ENCODE measurements around the gene ANKZF1. TPM values are rescaled to one million over a fixed set of nuclear protein-coding genes. Genes with fewer than 3 reads are reported as not detected.
A peak's percentile ranks its signal among the peaks of the same experiment; 100 is the strongest.

The ANKZF1 gene
- total RNA-seq, 1 donor from 2014 or later = 112 TPM

DNA sequence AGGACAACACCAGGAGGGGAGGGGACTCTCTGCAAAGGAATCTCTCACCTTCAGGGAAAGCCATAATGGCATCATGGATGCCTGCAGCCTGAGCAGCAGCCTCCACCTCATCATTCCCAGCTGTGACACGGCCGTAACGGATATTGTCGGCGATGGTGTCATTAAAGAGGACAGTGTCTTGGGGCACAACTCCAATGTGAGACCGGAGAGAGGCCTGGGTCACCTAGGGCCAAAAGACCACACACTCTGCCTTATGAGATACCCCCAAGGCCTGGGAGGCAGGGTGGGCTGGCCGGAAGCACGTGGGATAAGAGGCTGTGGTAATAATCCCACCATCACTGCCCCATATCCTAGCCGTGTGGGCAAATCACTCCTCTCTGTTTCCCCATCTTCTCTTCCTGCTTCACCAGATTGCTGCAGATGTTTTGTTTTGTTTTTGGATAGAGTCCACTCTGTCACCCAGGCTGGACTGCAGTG lies 18.7 kb upstream of the ANKZF1 start:
- peak overlapping the region; percentile 2 for H3K4me3 Mint-ChIP-seq
- H3K36me3 Mint-ChIP-seq (ENCODE audit: low read depth) = peaks cover 51% of the 10 kb centered on the region
- no peaks in the 10 kb centered on the region for H3K9me3 Mint-ChIP-seq
- H3K27me3 Mint-ChIP-seq (ENCODE audit: insufficient read depth) = no peaks in the 10 kb centered on the region
- H3K27ac Mint-ChIP-seq = peak overlapping the region; percentile 74
- intact Hi-C loops (cut with micrococcal nuclease) = loop anchor here (1.0 kb wide), 1 partner anchor 51 kb away; the partner anchor contains the start of gene NHEJ1
- peaks cover 45% of the 10 kb centered on the region for H3K4me1 Mint-ChIP-seq (ENCODE audit: low read depth)
- no peak for DNase-seq (ENCODE audit: low spot score)

DNA sequence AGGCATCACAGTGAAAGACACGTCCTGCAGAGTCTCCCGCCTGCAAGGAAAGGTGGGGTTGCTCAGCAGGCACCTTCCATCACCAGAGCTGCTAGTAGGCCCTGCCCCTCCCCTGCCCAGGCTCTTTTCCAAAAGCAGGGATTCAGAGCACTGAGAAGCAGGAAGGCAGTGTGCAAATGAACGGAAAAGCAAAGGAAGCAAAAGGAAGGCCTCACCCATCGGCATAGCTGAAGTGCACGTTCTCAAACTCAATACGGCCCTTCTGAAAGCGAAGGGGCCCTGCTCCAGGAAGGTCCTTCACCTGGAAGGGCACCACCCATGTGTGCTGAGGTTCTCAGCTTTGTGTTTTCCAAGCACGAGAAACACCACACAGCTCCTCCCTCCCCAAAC lies 16.6 kb upstream of the ANKZF1 start:
- H3K36me3 Mint-ChIP-seq (ENCODE audit: low read depth) = peaks cover 49% of the 10 kb centered on the region
- H3K9me3 Mint-ChIP-seq = no peaks in the 10 kb centered on the region
- intact Hi-C loops (cut with micrococcal nuclease) = no loop called here
- peaks cover 46% of the 10 kb centered on the region for H3K4me1 Mint-ChIP-seq (ENCODE audit: low read depth)
- DNase-seq (ENCODE audit: low spot score) = no peak
- H3K4me3 Mint-ChIP-seq = no peak overlapping the region
- no peak overlapping the region for H3K27ac Mint-ChIP-seq
- no peaks in the 10 kb centered on the region for H3K27me3 Mint-ChIP-seq (ENCODE audit: insufficient read depth)

DNA sequence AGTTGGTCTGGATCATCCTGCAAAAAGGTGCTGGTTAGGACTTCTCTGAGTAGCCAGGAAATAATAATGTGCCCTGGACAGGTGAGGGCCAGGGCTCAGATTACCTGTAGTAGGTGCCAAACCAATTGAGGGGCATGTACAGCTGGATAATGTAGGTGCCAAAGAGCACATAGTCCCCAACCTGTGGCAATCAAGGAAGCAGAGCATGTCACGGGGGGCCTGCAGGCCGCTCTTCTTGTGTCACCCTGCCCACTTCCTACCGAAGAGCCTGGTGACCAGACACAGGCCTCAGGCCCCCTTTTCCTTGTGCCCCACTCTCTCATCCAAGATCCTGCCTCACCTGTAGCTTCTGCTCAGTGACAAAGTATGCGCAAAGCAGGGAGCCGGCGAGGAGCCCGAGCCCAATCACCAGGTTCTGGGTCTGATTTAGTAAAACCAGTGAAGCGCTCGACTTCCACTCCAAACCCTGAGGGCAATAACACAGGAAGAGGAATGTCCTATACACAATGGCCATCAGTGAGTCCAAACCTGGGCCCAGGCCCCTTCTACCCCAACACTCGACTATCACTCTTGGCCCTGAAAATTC lies 16.0 kb upstream of the ANKZF1 start:
- Mint-ChIP-seq H3K4me1 (ENCODE audit: low read depth) (peaks cover 40% of the 10 kb centered on the region), H3K36me3 (ENCODE audit: low read depth) (peaks cover 46% of the 10 kb centered on the region), H3K27ac (no peak overlapping the region), H3K9me3 (no peaks in the 10 kb centered on the region), H3K4me3 (no peak overlapping the region), H3K27me3 (ENCODE audit: insufficient read depth) (no peaks in the 10 kb centered on the region)
- DNase-seq (ENCODE audit: low spot score) = no peak
- intact Hi-C loops (cut with micrococcal nuclease) = no loop called here

DNA sequence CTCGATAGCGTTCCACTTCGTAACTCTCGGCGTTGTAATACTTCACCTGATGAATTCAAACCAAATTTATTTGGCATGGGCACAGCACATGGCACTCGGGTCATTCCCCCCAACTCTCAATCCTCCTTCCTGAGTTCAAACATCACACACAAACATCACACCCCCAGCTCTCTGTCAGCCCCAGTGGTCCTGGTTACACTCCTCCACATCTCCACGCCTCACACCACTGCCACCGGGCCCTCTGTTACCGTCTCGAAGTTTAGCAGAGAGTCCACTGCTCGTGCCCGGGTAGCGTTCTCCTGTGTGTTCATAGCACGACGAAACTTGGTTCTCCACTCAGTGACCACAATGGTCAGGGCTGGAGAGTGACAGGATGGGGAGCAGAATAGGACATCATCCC lies 15.5 kb upstream of the ANKZF1 start:
- H3K27me3 Mint-ChIP-seq (ENCODE audit: insufficient read depth) = no peaks in the 10 kb centered on the region
- peaks cover 43% of the 10 kb centered on the region for H3K36me3 Mint-ChIP-seq (ENCODE audit: low read depth)
- intact Hi-C loops (cut with micrococcal nuclease) = no loop called here
- DNase-seq (ENCODE audit: low spot score) = no peak
- H3K4me1 Mint-ChIP-seq (ENCODE audit: low read depth) = peaks cover 35% of the 10 kb centered on the region
- no peak overlapping the region for H3K4me3 Mint-ChIP-seq
- no peaks in the 10 kb centered on the region for H3K9me3 Mint-ChIP-seq
- no peak overlapping the region for H3K27ac Mint-ChIP-seq

DNA sequence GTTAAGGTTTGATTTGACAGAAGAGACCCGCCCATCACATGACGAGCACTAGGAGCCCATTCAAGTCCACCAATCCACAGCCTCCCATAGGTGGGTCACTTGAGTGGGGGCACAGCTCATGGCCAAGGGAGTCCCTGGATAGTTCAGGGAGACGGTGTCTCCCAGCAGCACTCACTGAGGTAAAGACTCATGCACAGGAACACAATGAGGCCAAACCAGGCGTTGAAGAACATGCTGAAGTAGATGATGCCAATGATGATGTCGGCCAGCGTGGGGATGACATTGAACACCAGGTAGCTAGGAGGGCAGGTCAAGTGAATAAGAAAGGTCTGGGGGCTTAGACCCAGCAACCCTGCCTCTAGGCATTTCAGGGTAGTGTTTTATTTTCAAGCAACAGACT lies 14.8 kb upstream of the ANKZF1 start:
- Mint-ChIP-seq H3K4me3 (no peak overlapping the region), H3K4me1 (ENCODE audit: low read depth) (peaks cover 35% of the 10 kb centered on the region), H3K27ac (peak overlapping the region; percentile 48), H3K9me3 (no peaks in the 10 kb centered on the region), H3K27me3 (ENCODE audit: insufficient read depth) (no peaks in the 10 kb centered on the region), H3K36me3 (ENCODE audit: low read depth) (peaks cover 43% of the 10 kb centered on the region)
- DNase-seq (ENCODE audit: low spot score) = no peak
- intact Hi-C loops (cut with micrococcal nuclease) = no loop called here

DNA sequence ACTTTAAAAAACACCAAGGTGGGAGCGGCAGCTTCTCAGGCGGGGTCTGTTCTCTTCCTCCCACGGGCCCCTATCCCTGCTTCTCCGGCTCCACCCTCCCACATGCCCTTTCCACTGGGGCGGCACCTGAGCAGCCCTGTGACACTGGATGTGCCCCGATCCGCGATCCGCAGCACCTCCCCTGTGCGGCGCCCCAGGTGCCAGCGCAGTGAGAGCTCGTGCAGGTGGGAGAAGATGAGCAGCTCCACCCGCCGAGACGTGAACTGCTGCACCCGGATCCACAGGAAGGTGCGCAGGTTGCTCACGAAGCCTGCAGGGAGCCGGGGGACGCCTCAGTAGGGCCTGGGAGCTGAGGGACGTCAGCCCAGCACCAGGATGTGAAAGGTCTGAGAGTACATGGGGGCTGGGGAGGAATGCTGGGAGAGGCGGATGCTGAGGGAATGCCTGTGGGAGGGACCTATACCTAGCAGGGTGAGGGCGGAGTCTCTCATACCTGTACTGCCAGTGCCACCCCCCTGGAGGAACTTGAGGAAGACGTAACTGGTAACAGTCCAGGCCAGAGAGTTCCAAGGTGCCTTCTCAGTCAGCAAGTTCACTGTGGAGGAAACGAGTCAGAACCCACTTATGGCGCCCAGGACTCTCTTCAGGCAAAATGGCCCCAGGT lies 13.6 kb upstream of the ANKZF1 start:
- Mint-ChIP-seq H3K4me3 (no peak overlapping the region), H3K4me1 (ENCODE audit: low read depth) (peaks cover 28% of the 10 kb centered on the region), H3K27ac (no peak overlapping the region), H3K27me3 (ENCODE audit: insufficient read depth) (no peaks in the 10 kb centered on the region), H3K9me3 (no peaks in the 10 kb centered on the region), H3K36me3 (ENCODE audit: low read depth) (peaks cover 39% of the 10 kb centered on the region)
- intact Hi-C loops (cut with micrococcal nuclease) = no loop called here
- no peak for DNase-seq (ENCODE audit: low spot score)

DNA sequence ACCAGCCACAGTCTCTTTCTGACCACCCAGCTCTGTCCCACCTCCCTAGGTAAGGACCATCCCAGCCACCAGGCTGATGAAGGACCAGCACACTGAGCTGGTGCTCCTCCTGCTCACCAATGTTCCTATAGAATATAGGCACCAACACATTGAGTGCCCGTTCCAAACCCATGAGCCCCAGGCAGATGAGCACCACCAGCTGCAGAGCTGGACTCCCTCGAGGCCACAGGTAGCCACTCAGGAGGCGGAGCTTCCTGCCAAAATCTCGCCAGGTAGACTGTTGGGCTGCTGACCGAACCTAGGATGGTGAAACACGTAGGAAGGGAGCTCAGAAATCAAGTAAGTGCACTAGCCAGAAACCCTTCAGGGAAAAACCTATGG lies 13.1 kb upstream of the ANKZF1 start:
- peak overlapping the region; percentile 87 for H3K4me3 Mint-ChIP-seq
- H3K4me1 Mint-ChIP-seq (ENCODE audit: low read depth) = peaks cover 28% of the 10 kb centered on the region
- H3K36me3 Mint-ChIP-seq (ENCODE audit: low read depth) = peaks cover 38% of the 10 kb centered on the region
- DNase-seq (ENCODE audit: low spot score) = no peak
- no peaks in the 10 kb centered on the region for H3K27me3 Mint-ChIP-seq (ENCODE audit: insufficient read depth)
- no peak overlapping the region for H3K27ac Mint-ChIP-seq
- intact Hi-C loops (cut with micrococcal nuclease) = no loop called here
- no peaks in the 10 kb centered on the region for H3K9me3 Mint-ChIP-seq

DNA sequence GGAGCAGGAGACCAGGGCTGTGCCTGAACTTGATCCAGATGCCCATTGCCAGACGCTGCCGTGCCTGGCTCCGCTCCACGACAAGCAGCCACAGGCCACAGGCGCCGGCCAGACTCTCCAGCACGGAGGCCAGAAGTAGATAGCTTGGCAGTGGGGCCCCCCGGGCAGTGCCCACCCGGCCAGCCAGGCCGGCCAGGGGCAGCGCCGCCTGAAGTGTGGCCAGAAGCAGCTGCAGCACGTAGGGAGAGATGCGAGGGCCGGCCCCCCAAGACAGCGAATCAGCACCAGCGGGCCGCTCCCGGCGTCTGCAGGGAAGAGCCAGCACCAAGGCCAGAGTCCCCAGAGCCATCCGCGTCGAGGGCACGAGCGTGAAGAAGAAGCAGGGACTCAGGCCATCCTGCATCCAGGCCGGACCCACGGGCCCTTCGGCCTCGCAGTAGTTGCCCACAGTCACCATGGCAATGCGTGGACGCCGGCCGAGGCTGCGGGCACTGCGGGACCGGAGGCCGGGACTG lies 11.3 kb upstream of the ANKZF1 start:
- Mint-ChIP-seq H3K36me3 (ENCODE audit: low read depth) (peaks cover 39% of the 10 kb centered on the region), H3K9me3 (no peaks in the 10 kb centered on the region), H3K27me3 (ENCODE audit: insufficient read depth) (no peaks in the 10 kb centered on the region), H3K27ac (peak overlapping the region; percentile 86), H3K4me1 (ENCODE audit: low read depth) (peaks cover 23% of the 10 kb centered on the region), H3K4me3 (peak overlapping the region; percentile 87)
- no peak for DNase-seq (ENCODE audit: low spot score)
- intact Hi-C loops (cut with micrococcal nuclease) = loop anchor here (1.0 to 2.0 kb wide), 3 partner anchors 11 to 81 kb away; partner anchors contain the start of genes ANKZF1, ATG9A and RETREG2

DNA sequence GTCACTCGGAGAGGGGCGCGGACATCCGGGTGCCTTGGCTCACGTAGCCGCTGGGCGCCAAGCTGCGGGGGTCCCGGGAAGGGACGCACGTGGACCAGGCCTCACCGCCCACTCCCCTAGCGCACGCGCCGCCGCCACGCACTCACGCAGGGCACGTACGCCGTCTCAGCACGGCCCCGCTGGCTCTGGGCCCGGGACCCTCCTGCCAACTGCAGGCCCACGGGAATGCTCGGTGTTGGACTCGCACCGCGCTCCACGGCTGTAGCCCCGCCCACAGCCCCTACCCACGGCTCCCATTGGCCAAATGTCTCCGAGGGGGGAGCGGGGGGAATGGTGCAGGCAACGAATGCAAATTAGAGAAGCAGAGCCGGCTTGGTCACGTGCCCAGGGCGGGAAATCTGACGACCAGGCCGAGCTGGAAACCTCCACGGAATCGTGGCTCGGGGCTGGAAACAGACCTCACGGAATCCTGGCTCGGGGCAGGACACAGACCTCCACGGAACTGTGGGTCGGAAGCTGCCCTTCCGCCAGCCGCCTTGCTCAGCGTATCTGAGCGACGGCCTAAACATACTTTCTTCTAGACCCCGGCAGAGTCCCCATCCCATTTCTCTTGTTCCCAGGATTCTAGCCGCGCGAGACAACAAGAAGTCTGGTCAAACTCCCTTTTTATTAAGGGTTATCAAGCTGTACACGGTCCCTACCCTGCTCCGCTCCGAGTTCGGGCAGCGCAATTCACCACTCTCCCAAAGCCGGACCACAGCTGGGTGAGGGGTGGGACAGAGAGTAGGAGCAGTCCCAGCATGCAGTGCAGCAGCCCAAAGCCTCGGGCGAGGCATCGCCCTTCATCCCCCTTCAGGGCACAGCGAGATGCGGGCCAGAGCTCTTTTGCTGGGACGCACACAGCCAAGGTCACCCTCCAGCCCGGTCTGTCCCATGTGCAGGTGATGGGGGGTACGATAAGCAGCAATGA lies 10.6 kb upstream of the ANKZF1 start, which contains the start of gene ABCB6:
TSS of gene ABCB6 (minus strand) at position 227 of the 970 bp plus-strand sequence. CDS start 285 bp downstream, outside the sequence.
- H3K9me3 Mint-ChIP-seq = no peaks in the 10 kb centered on the region
- peaks cover 41% of the 10 kb centered on the region for H3K36me3 Mint-ChIP-seq (ENCODE audit: low read depth)
- intact Hi-C loops (cut with micrococcal nuclease) = loop anchor here (1.0 to 2.0 kb wide), 8 partner anchors 10 to 80 kb away; partner anchors contain the start of genes ANKZF1, ATG9A, DNAJB2 and GLB1L
- DNase-seq (ENCODE audit: low spot score) = peak; percentile 86
- H3K27me3 Mint-ChIP-seq (ENCODE audit: insufficient read depth) = no peaks in the 10 kb centered on the region
- H3K4me3 Mint-ChIP-seq = peak within 1 kb of the TSS; percentile 87
- H3K4me1 Mint-ChIP-seq (ENCODE audit: low read depth) = peaks cover 23% of the 10 kb centered on the region
- H3K27ac Mint-ChIP-seq = peak within 1 kb of the TSS; percentile 86

DNA sequence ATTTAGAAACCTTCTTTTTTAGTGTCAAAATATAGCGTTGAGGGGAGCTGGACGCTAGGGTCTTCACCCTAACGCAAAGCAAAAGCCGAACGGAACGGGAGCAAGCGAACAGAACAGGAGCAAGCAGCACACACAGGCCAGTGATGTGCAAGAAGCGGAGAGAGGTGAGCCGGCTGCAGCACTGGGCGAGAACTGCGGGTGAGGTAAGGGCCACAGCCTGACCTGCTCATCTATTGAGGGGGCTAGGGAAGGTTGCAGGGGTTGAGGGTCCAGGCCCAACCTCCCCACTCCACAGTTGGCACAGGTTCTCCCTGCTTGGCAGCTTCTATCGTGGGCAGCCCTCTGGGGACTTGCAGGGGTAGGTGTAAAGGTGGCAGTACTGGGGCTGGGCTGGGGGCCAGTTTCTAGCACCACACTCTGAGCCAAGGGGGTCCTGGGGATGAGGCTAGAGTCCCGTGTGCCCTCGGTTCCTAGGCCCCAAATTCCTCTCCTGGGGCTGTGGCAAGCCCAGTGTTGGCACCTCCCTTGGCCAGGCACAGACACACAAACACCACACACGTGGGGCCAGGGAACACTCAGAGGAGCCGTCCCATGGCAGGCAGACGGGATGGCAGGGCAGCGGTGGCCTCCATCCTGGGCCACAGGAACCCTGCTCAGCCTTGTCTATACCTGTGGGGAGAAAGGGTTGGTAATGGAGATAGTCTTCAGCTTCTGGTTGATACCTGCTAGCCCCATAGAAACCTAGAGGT lies 9.6 kb upstream of the ANKZF1 start:
- no peak for DNase-seq (ENCODE audit: low spot score)
- no peaks in the 10 kb centered on the region for H3K27me3 Mint-ChIP-seq (ENCODE audit: insufficient read depth)
- H3K36me3 Mint-ChIP-seq (ENCODE audit: low read depth) = peaks cover 40% of the 10 kb centered on the region
- intact Hi-C loops (cut with micrococcal nuclease) = loop anchor here (1.0 to 2.0 kb wide), 6 partner anchors 14 to 79 kb away; partner anchors contain the start of genes DNAJB2, GLB1L, NHEJ1 and STK16
- no peak overlapping the region for H3K4me3 Mint-ChIP-seq
- peak overlapping the region; percentile 26 for H3K27ac Mint-ChIP-seq
- H3K4me1 Mint-ChIP-seq (ENCODE audit: low read depth) = peaks cover 23% of the 10 kb centered on the region
- no peaks in the 10 kb centered on the region for H3K9me3 Mint-ChIP-seq

DNA sequence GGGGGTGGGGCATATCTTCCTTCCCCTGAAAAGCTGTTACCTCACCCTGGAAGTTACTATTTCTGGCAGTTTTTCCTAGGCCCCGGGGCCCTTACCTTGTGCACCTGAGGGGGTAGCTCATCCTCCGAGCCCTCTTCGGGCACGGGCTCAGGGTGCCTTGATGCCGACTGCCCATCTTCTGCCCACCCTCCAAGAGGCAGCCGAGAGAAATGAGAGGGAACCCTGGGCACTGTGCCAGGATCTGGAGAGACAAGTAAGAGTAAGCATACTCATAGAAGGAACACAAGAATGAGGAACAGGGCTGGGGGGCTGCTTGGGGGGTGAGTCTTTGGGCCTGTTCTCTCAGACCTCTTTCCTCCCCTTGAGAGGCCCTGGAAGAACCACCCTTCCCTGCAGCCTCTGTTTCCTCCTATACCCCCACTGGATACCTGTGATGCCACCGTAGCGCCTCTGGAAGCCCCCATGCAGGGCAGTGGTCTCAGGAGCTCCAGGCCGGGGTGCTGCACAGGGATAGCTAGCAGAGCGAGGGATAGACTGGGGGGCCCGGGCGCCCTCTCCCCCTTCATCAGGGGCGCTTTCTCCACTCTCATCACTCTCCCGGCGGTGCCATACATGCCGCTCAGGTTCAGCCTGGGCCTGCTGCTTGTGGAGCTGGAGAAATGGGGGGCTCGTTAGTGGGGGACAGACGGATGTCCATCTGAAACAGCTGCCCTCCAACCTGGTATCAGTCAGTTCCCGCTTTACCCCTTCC lies 8.8 kb upstream of the ANKZF1 start:
- Mint-ChIP-seq H3K27ac (peak overlapping the region; percentile 29), H3K9me3 (no peaks in the 10 kb centered on the region), H3K4me1 (ENCODE audit: low read depth) (peaks cover 23% of the 10 kb centered on the region), H3K4me3 (no peak overlapping the region), H3K27me3 (ENCODE audit: insufficient read depth) (no peaks in the 10 kb centered on the region), H3K36me3 (ENCODE audit: low read depth) (peaks cover 43% of the 10 kb centered on the region)
- DNase-seq (ENCODE audit: low spot score) = no peak
- intact Hi-C loops (cut with micrococcal nuclease) = no loop called here
